ENCODE data around the gene PDK2.

PDK2 gene

DNA sequence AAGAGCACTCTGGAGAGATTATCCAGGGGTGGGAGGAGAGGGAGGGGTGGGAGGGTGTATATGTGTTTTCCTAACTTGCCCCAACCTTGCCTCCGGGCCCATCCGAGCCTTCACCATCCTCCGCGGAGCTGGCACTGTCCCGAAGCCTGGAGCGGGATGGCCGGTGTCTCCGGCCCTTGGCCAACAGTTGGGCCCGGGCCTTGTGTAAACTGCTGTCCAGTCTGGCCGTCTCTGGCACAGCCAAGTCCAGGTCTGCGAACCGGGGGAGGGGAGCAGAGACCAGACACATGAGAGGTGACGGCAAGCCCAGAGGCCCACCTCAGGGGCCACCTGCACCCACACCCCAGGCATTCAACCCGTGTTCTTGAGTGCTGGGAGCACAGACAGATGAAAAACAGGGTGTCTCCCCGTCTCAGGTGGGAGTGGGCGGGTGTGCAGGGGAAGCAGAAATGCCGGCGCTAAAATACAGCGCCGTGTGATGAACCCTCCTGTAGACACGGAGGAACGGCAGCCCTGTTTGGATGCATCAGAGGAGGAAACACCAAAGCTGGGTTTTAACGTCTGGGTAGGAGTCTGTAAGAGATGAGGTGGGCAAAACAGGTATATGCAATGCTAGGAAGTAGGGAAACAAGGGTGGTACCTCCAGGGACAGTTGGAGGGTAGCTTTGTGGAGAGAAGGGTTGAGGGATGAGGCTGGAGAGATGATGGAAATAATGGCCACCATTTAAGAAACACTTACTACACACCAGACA, 23.1 kb downstream of the PDK2 start:
- no peak for DNase-seq

DNA sequence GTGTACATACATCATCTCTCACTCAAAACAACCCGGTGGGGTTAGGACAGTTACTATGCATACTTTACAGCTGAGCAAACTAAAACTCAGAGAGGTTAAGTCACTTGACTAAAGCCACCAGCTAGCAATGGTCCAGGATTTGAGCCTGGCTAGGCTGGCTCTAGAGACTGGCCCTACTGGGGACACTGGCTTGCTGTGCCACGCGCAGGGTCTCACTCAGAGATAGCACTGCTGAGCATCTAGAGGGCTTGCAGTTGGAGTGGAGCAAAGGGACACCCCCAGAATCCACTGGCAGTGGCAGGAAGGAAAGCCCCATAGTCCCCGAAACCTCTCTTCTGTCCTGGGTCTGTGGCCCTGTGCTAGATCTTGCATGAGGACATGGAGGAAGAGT, 23.7 kb downstream of the PDK2 start:
- DNase-seq, result no peak

DNA sequence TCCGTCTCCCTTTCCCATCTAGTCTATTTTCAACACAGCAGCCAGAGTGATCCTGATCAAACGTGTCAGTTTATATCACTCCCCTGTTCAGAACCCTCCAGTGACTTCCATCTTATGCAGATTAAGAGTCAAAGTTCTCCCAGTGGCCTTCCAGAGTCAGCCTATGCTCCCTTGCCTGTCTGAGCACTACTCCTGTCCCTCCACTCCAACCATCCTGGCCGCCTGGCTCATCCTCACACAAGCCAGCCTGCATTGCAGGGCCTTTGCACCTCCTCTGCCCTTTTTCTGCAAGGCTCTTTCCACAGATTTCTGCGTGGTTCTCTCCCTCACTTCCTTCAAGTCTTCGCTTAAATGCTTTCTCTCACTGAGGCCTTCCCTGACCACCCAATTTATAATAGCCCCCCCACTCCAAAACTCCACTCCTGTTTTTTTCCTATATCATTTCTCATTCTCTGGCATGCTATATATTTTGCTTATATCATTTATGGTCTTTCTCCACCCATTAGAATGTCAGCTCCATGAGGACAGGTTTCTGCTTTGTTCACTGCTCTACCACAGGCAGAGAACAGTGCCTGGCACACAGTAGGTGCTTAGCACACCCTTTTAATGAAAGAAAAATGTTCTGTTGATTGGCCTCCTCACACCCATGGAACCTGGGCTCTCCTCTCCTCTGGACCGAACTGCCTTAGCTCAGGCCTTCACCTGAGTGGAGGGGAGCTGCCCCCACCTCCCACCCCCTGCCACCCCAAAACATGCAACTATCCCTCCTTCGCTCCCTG, 25.5 kb downstream of the PDK2 start:
- DNase-seq, result no peak

DNA sequence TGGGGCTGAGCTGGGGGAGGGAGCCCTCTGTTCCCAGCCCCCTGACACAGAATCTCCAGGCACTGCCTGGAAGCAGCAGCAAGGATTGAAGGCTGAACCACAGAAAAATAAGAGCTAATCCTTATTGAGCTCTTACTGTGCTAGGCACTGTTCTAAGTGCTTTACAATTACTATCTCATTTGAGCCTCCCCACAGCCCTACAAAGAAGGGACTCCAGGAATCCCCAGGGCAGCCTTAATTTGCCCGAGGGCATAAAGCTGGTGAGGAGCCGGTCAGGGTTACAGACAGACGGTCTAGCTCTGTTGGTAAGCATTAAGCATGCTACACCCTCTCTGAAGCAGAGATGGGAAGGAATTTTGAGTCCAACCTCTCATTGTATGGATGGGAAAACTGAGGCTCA, 27.8 kb downstream of the PDK2 start:
- no peak for DNase-seq

DNA sequence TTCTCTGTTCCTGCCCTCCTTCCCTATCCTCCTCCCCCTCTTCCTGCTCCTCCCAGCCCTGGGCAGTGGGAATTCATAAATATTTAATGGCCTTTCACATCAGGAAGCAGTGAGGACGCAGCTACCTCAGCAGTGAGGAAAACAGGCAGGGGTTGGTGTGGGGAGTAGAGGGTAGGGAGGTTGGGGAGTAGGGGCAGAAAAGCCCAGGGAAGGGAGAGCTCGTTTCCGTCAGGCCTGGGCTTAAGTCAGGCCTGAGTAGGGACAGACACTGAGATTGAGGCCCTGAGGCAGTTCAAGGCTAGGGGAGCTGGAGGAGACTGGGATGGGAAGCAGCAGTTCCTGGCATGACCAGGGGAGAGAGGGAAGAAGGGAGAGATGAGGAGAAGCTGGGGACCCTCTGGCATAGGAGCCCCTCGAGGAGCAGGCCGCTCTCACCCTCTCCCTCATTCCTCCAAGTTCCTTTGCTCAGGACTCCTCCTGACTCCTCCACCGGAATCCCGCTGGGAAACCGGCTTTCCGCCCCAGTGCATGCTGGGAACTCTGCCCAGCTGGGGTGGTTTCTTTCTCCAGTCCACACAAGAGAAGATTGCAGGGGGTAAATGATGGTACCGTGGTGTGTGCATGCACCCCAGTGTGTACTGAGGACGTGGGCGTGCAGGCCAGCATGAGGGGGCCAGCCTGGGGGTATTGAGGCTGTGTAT, 28.6 kb downstream of the PDK2 start:
- DNase-seq, result no peak

DNA sequence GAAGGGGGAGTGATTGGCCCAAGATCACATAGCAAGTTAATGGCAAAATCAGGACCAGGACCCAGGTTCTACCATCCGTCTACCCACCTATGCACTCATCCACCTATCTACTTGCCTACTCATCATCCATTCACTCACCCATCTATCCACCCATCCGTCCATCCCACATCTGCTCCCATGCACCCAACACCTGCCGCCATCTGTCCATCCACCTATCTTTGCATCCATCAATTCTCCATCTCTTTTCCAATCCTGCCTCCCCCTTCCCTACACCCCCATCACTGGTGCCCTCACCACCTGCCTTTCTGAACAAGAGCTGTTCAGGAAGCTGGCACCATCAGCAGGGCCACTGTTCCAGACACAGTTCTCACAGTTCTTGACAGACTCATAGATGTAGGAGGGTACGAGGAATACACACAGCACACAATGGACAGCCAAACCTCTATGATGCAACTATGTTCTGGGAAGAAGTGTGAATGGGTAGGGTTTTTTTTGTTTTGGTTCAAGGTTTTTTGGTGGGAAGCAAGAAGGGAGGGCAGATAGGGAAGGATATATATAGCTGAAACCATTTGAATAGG, 30.4 kb downstream of the PDK2 start:
- no peak for DNase-seq

DNA sequence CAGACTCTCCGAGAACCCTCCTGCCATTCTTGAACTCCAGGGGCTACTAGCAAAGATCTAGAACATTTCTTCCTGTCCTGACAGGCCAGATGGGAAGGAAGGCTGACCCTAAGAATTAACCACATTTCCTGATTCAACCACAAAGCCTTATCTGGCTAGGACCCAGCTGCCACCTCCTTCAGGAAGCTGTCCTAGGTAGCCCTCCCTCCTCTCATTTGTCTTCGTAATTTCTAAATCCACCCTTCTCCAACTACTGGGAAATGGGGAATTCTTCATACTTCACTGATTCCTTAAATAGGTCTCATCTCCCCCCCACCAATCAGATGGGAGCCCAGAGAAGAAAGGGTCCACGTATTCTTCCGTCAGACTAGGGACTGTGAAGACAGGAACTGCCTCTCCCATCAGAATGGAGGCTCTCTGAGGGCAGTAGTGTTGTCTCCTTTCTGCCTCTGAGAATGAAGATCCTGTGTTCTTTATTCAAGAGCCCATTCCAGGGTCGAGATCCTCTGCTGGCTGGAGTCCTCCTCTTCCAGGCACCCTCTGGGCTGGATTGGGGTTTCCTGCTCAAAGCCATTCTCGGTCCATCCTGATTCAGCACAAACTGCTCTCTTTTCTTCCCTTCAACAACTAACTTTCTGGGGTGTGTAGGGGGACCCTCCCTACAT, 32.7 kb downstream of the PDK2 start:
- no peak for DNase-seq

DNA sequence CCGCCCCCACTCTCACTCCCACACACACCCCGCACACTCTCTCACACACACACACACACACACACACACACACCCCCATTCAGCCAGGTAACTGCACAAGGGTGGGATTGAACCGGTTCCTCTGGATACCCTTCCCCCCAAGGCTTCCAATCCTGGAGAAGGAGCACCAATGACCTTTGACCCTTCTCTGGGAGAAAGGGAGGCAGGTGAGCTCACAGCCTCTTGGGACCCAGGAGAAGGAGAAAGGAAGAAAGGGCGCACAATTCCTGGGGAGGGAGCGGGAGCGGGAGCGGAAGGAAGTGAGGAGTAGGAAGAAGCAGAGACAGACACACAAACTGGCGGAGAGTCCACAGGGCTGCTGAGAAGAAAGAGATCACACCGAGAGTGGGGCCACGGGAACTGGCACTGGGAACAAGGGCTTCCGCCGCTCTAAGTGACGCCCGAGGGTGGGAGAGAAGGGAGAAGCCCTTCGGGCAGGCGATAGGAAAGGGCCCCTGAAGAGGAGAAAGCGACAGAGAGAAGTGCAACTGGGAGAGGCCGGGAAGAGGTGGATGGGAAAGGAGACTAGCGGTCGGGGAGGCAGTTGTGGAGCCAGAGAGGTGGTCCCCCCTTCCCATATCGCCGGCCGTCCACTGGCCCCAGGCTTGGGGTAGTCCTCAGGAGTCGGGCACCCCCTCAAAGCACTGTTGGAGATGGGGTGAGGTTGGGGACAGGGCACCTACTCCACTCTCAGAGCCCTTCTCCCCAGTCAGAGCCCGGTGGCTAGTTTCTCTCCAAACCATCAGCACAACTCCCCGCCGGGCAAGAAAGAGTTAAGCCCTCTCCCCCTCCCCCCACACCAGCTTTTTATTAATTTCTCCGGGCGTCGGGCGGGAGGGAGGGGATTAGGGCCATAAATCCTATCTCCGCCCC, 33.5 kb downstream of the PDK2 start:
- DNase-seq, result no peak

DNA sequence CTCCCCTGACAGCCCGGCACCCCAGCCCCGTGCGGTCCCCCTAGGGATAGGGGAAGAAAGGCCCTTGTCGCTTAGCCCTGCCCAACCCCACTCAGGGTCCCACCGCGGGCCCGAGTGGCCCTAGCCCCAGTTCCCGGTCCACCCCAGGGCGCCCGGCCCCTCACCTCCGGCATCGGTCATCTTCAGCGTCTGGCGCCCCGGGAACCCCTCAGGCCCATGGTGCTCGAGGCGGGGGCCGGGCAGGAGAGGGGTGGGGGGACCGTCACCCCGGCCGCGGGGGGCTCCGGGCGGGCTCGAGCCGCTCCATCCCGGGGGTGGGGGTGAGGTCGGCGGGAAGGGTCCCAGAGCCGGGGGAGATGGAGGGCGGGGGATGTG, 34.2 kb downstream of the PDK2 start:
- DNase-seq, result no peak

DNA sequence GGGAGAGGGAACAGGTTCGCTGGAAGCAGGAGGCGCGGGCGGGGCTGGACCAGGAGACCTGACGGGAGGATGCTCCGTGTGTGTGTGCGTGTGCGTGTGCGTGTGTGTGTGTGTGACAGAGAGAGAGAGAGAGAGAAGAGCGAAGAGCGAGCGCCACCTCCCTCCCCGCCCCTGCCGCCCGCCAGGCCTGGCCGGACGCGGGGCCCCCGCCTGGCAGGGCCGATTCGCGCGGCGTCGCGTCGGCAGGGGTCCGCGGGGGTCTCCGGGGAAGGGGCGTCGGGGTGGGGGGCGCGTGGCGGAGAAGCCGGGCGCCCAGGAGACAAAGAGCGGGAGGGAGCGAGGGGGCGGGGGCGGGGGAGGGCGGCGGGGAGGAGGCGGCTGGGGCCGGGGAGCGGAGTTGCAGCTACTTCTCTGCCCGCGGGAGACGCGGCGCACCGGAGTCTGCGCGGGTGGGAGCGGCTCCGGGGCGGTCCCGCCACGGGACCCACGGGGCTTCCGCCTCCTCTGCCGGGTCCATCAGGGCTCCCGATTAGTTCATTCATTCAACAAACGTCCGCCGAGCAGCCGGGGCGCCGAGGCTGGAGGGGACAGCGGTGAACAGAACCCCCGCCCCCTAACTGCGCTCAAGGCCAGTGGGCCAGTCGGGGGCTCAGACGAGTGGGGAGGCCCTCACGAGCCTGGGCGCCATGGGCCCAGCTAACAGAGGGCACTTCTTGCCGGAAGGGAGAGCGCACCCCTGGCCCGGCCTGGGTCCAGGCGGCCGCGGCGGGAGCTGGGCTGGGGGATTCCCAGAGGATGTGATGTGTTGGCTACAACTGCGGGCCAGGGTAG, 34.8 kb downstream of the PDK2 start, which contains the start of gene SAMD14:
SAMD14 (minus strand) TSS at position 433 of the 831 bp plus-strand sequence. CDS start 5,201 bp downstream, outside the sequence.
- peak; percentile 53 for DNase-seq

DNA sequence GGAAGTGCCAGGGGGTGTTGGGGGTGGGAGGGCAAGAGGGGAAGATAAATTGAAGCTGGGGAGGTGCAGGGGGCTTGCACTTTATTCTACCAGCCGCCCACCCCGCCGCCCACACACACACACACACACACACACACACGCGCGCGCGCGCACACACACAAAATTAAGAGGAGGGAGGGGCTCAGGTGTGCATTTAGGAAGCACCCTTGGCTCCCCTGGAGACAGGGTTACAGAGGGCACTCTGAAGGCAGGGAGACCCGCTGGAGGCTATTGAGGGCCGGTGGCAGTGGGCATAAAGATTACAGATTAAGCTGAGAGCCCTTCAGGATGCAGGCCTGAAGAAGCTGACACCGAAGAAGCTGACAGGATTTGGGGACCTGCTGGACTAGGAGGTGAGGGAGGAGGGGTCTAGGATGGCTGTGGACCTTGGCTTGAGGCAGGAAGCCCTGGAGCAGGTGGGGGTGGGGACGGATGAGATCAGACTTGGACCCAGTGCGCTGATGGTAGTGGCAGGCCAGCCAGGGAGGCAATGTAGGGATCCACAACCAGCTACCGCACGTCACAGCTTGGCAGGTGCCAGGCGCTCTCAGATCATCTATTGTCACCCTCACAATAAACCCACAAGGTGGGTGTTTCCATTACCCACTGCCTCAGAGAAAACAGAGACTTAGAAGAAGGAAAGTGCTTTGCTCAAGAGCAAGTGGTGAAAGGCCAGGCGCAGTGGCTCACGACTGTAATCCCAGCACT, 35.6 kb downstream of the PDK2 start:
- DNase-seq, result no peak

DNA sequence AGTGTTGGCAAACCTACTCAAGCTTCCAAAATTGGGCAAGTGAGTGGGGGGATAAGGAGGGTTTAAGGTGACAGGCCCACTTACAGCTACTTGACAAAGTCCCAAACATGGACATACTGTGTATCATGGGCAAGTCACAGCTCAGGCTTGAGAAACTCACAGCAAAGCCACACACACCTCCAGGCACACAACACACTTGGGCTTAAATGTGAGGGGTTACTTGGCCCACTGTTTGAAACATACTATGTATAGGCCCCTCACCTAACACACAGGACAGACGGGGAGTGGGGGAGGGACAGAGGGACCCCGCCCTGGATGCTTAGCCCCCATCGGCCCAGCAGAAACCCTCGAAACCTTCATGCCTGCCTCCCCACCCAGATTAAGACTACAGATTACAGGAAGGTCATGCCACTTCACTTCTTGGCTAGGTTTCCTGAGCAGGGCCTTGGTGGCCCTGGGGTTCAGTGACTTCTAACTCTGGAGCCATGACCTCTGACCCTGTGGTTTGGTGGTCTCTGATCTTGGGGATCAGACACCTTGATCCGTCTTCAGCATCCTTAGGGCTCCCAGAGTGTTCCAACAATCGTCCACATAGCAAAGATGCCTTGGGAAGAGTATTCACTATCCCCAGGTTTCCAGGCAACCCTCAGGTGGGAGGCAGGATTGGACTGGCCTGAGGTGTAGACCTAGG, 37.1 kb downstream of the PDK2 start:
- no peak for DNase-seq

DNA sequence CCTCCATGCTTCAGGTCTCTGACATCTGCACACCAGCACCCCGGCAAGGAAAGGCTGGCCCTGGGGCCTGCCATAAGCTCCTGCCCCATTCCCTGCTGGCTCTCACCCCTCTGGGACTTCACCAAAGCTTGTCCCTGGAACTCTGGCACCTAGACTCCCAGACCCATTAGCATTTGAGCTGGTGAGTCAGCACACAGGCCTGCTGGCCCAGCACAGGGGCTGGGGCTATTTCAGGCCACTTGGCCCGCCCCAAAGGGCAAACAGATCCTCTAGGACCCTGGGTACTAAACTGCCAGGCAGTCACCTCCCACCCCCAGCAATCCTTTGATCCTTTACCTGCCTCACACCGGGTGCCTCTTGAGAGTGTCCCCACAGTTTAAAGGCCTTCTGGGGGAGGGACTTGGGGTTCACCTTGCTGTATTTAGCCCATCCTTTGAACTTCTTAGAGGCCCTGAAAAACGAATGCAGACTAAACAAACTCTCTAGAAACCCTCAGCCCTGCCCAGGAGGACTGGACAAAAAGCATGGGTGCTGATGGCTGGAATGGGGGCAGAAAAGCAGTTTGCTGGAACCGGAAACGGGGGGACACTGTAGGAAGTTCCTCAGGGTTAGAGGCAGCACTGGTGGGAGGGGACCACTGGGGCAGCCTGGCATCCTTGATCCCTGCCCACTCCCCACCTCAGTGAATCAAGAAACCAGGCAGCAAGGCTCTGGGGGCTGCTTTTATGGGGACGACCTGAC, 38.0 kb downstream of the PDK2 start:
- peak; percentile 76 for DNase-seq

DNA sequence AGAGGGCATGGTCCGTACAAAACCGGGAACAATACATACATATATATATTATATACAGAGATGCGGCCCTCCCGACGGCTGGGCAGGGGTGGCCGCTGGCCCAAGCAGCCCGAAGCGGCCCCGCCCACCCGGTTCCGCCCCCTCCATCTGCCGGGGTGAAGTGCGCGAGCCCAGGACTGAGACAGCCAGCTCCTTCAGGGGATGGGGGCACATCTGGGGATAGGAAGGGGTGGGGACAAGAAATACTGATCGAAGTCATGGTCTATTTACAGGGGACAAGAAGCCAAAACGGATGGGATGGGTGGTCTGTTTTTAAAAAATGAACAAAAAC, 38.6 kb downstream of the PDK2 start:
- no peak for DNase-seq

DNA sequence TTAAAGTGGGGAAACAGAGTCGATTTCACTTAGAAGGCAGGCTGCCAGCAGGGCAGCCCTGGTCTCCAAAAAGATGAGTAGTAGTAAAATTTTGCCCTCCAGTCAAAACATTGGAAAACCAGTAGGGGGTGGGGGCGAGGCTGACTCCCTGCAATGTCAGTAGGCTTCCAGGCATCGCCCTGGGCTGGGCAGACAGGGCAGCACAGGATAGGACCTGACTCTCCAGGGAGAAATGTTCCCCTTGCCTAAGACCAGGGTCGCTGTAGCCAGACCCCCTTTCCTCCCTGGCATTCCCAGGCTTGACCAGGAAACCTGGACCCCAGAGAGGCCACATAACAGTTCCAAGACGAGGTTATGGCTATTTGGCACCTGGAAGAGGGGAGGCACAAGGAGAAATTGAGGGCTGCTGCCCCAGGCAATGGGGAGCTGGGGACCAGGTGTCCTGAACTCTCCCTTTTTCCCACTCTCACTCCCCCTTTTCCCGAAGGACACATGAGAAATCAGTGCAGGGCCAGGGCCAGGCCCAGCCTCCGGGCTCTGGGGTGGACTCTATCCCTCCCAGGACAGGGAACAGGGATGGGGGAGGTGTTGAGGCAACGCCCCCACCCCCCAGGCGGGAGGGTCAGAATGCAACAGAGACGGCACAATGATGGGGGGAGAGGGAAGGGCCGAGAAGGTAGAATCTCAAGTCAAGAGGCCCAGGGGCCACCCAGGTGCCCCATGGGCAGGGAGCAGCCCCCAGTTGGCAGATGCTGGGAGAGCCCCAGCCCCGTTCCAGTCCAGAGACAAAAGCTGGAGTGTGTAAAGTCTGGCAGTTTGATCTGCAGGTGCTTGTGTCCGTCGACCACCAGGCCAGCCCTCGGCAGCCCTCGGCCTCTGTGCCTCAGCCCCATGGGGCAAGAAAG, 39.3 kb downstream of the PDK2 start:
- peak; percentile 50 for DNase-seq

DNA sequence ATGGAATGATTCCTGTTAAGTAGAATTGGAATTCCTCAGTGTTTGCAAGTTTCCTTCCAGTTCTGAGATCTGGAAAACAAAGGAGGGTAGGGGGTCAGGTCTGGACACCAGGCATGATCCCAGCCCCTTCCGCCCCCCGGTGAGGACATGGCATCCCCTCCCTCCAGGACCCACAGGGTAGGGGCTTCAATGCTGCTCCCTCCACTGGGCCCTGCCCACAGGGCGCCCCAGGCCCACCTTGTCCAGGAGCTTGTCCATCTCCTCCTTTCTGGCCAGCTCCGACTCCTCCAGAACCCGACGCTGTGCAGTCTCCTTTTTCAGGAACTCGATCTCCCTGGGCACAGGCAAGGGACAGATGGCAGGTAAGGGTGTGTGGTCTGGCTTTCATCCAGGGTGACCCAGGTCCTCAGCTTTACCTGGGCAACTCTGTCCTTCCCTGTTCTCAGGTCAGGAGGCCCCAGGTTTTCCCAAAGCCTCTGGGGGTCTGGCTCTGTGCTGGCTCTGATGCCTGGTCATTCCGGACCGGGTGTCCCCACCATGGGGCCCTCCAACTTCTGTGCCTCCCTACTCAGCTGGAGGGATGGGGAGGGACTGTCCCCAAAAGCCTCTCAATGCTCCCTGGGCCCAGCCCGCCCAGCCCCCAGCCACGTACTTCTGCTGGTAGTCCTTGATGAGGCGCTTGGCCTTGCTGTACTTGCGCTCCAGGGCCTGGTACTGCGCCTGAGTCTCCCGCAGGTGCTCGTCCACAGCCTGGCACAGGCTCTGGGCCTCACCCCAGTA, 40.4 kb downstream of the PDK2 start:
- DNase-seq, result no peak
